ENCODE data around the gene CLEC4G. TPM values are rescaled to one million over a fixed set of nuclear protein-coding genes. Genes with fewer than 3 reads are reported as not detected.

Gene CLEC4G
- total and polyA plus RNA-seq, 7 experiments from 2014 or later, result 1.2 TPM; not detected in 6

DNA sequence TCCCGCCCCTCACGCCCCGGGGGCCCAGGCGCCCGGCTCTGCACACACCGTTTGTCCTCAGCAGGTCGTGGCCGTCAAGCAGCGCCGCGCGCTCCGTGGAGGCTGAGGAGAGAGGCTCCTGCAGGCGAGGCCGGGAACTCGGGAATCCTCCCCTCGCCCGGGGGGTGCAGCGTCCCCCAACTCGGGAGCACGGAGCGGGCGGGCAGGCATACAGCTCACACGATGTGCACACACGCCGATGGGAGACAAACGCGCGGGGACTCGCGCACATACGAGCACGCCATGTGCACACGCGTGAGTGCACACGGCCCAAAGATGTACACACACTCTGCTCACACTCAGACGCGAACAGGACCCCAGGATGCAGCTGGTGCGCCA, 703 bp downstream of the CLEC4G start:
- H3K27ac Mint-ChIP-seq, result no peak overlapping the region
- H3K27me3 Mint-ChIP-seq, result peaks cover 19 to 56% (median 38%) of the 10 kb centered on the region in 5 donors
- DNase-seq, result no peak
- H3K4me3 Mint-ChIP-seq, result peak overlapping the region in 1 of 10 donors; percentile 28
- Histone ChIP-seq H3K9me3 (ENCODE audit: control insufficient read depth in 2 of 3, low read length in 3 of 3) (no peaks in the 10 kb centered on the region), H3K27me3 (ENCODE audit: control insufficient read depth in 2 of 2, insufficient read depth in 2 of 2, low read length in 2 of 2) (peaks cover 0 to 13% of the 10 kb centered on the region in 2 donors), H3K4me3 (ENCODE audit: low read length) (no peak overlapping the region), H3K4me1 (ENCODE audit: control insufficient read depth in 2 of 2, insufficient read depth in 2 of 2, low read length in 2 of 2) (peaks cover 0 to 16% of the 10 kb centered on the region in 2 donors), H3K27ac (ENCODE audit: low read depth, low read length) (no peak overlapping the region), H3K36me3 (ENCODE audit: control insufficient read depth in 2 of 3, insufficient read depth in 3 of 3, low read length in 3 of 3) (no peaks in the 10 kb centered on the region)
- peaks cover 0 to 4% (median 0%) of the 10 kb centered on the region in 11 donors for H3K9me3 Mint-ChIP-seq
- no peak for ATAC-seq
- intact Hi-C loops (cut with micrococcal nuclease), result no loop called here
- ChIA-PET CTCF (no interaction called here), POLR2A (no interaction called here)
- peaks cover 0 to 18% (median 14%) of the 10 kb centered on the region in 7 donors for H3K4me1 Mint-ChIP-seq
- peaks cover 0 to 4% (median 0%) of the 10 kb centered on the region in 5 donors for H3K36me3 Mint-ChIP-seq

DNA sequence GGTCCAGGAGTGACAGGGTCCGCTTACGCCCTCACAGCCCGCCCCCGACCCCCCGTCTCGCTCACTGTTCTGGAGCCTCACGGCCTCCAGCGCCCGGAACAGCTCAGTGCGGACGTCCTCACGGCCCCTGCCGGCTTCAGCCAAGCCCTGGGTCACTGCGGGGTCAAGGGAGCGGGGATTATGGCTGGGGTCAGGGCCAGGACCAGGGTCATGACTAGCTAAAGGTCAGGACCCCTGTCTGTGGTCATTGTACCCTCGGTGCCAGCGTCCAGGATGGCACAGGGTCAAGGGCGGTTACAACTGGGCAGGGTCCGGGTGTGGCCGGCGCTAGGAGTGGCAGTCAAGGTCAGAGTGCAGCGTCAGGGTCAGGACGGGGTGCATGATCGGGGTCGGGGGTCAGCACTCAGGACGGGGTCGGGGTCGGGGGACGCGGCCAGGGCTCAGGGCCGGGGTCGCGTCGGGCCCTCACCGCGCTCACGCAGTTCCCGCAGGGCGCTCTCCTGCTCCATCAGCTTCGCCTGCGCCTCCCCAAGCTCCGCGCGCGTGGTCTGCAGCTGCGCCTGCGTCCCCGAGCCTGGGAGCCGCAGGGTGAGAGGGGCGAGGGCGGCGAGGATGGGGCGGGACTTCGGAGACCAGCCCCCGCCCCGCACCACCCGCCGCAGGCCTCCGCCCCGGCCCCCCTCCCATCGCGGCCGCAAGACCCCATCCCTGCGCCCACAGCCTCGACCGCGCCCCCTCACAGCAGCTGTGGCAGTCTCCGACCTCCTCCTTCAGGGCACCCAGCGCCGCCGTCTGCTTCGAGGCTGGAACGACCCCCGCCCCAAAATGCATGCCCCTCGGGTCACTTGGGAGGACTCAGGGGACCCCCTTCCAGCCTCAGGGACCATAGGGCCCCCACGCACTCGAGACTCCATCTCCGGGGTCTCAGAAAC, 1.4 kb downstream of the CLEC4G start:
- ChIA-PET POLR2A (no interaction called here), CTCF (no interaction called here)
- intact Hi-C loops (cut with micrococcal nuclease), result no loop called here
- DNase-seq (no peak), ATAC-seq (no peak)
- Histone ChIP-seq H3K9me3 (ENCODE audit: control insufficient read depth in 2 of 3, low read length in 3 of 3) (no peaks in the 10 kb centered on the region), H3K36me3 (ENCODE audit: control insufficient read depth in 2 of 3, insufficient read depth in 3 of 3, low read length in 3 of 3) (no peaks in the 10 kb centered on the region), H3K4me3 (ENCODE audit: low read length) (no peak overlapping the region), H3K27me3 (ENCODE audit: control insufficient read depth in 2 of 2, insufficient read depth in 2 of 2, low read length in 2 of 2) (peaks cover 0 to 13% of the 10 kb centered on the region in 2 donors), H3K27ac (ENCODE audit: low read depth, low read length) (no peak overlapping the region), H3K4me1 (ENCODE audit: control insufficient read depth in 2 of 2, insufficient read depth in 2 of 2, low read length in 2 of 2) (peaks cover 0 to 16% of the 10 kb centered on the region in 2 donors)
- H3K4me1 Mint-ChIP-seq, result peaks cover 0 to 17% (median 14%) of the 10 kb centered on the region in 7 donors
- H3K9me3 Mint-ChIP-seq, result peaks cover 0 to 4% (median 0%) of the 10 kb centered on the region in 11 donors
- peaks cover 0 to 4% (median 0%) of the 10 kb centered on the region in 5 donors for H3K36me3 Mint-ChIP-seq
- peak overlapping the region in 7 of 10 donors; percentile 29 to 80 (median 73) for H3K4me3 Mint-ChIP-seq
- H3K27me3 Mint-ChIP-seq, result peaks cover 19 to 56% (median 38%) of the 10 kb centered on the region in 5 donors
- no peak overlapping the region for H3K27ac Mint-ChIP-seq

DNA sequence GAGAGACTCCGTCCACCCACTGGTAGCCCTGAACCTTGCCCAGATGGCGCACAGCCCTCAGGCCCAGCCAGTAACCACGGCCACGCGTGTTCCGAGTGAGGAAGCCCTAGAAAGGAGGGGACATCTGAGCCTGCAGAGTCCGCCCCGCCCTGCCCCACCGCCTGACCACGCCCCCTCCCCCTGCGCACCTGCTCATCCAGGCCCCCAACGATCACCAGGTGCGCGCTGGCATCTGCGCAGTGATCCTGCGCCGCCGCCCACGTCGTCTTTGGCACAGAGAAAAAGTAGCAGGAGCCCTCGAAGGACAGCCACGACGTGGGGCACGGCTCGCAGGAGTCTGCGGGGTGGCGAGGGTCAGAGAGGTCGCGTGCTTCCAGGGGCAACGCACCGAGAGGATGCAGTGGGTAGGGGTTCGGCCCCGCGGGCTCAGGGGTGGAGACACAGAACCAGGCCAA, 2.1 kb downstream of the CLEC4G start:
- Mint-ChIP-seq H3K9me3 (peaks cover 0 to 4% (median 0%) of the 10 kb centered on the region in 11 donors), H3K4me1 (peaks cover 0 to 15% (median 14%) of the 10 kb centered on the region in 7 donors), H3K27ac (peak overlapping the region in 1 of 9 donors; percentile 48), H3K36me3 (peaks cover 0 to 4% (median 0%) of the 10 kb centered on the region in 5 donors), H3K4me3 (peak overlapping the region in 9 of 10 donors; percentile 23 to 80 (median 73)), H3K27me3 (peaks cover 19 to 56% (median 36%) of the 10 kb centered on the region in 5 donors)
- Histone ChIP-seq H3K4me3 (ENCODE audit: low read length) (no peak overlapping the region), H3K4me1 (ENCODE audit: control insufficient read depth in 2 of 2, insufficient read depth in 2 of 2, low read length in 2 of 2) (peaks cover 0 to 16% of the 10 kb centered on the region in 2 donors), H3K27me3 (ENCODE audit: control insufficient read depth in 2 of 2, insufficient read depth in 2 of 2, low read length in 2 of 2) (peaks cover 0 to 13% of the 10 kb centered on the region in 2 donors), H3K36me3 (ENCODE audit: control insufficient read depth in 2 of 3, insufficient read depth in 3 of 3, low read length in 3 of 3) (no peaks in the 10 kb centered on the region), H3K27ac (ENCODE audit: low read depth, low read length) (no peak overlapping the region), H3K9me3 (ENCODE audit: control insufficient read depth in 2 of 3, low read length in 3 of 3) (no peaks in the 10 kb centered on the region)
- peak; percentile 44 for ATAC-seq
- POLR2A ChIA-PET, result no interaction called here
- CTCF ChIA-PET, result no interaction called here
- intact Hi-C loops (cut with micrococcal nuclease), result no loop called here
- DNase-seq, result peak in 1 of 9 donors; percentile 8

GRCh38 chr19:7729211-7729610, 2.7 kb downstream of the CLEC4G start:
- no peaks in the 10 kb centered on the region for H3K36me3 ChIP-seq (ENCODE audit: control insufficient read depth in 2 of 3, insufficient read depth in 3 of 3, low read length in 3 of 3)
- peak; percentile 72 for ATAC-seq
- ChIA-PET CTCF (no interaction called here), POLR2A (interaction anchor here (0.5 to 0.6 kb wide), 2 partner anchors 30 to 1292 kb away, joined by 3 read pairs; no protein-coding TSS in a partner anchor)
- Mint-ChIP-seq H3K9me3 (peaks cover 0 to 4% (median 0%) of the 10 kb centered on the region in 11 donors), H3K4me1 (peaks cover 0 to 15% (median 14%) of the 10 kb centered on the region in 7 donors), H3K27ac (peak overlapping the region in 1 of 9 donors; percentile 8), H3K27me3 (peaks cover 19 to 53% (median 36%) of the 10 kb centered on the region in 5 donors), H3K36me3 (peaks cover 0 to 4% (median 0%) of the 10 kb centered on the region in 5 donors), H3K4me3 (peak overlapping the region in 6 of 10 donors; percentile 14 to 77 (median 67))
- no peak overlapping the region for H3K27ac ChIP-seq (ENCODE audit: low read depth, low read length)
- intact Hi-C loops (cut with micrococcal nuclease), result no loop called here
- peaks cover 0 to 16% of the 10 kb centered on the region in 2 donors for H3K4me1 ChIP-seq (ENCODE audit: control insufficient read depth in 2 of 2, insufficient read depth in 2 of 2, low read length in 2 of 2)
- H3K9me3 ChIP-seq (ENCODE audit: control insufficient read depth in 2 of 3, low read length in 3 of 3), result no peaks in the 10 kb centered on the region
- DNase-seq, result peak in 1 of 9 donors; percentile 19
- H3K27me3 ChIP-seq (ENCODE audit: control insufficient read depth in 2 of 2, insufficient read depth in 2 of 2, low read length in 2 of 2), result peaks cover 0 to 13% of the 10 kb centered on the region in 2 donors
- no peak overlapping the region for H3K4me3 ChIP-seq (ENCODE audit: low read length)

DNA sequence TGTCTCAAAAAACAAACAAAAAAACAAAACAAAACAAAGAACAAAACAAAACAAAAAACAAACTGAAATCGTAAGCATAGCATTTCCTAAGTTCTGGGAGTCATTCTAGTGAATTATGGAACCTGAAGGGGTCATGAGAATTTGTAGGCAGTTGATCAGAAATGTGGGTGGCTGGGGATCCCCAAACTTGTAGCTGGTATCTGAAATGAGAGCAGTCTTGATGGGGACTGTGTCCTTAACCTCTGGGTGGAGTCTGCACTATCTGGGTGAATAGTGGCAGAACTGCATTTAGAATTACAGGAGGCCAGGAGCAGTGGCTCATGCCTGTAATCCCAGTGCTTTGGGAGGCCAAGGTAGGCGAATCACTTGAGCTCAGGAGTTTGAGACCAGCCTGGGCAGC, 6.1 kb downstream of the CLEC4G start:
- no peak overlapping the region for H3K27ac ChIP-seq (ENCODE audit: low read depth, low read length)
- H3K27ac Mint-ChIP-seq, result peak overlapping the region in 1 of 9 donors; percentile 36
- H3K27me3 ChIP-seq (ENCODE audit: control insufficient read depth in 2 of 2, insufficient read depth in 2 of 2, low read length in 2 of 2), result peaks cover 0 to 13% of the 10 kb centered on the region in 2 donors
- ChIA-PET POLR2A (no interaction called here), CTCF (no interaction called here)
- no peaks in the 10 kb centered on the region for H3K9me3 ChIP-seq (ENCODE audit: control insufficient read depth in 2 of 3, low read length in 3 of 3)
- H3K4me3 Mint-ChIP-seq, result no peak overlapping the region
- H3K36me3 Mint-ChIP-seq, result peaks cover 0 to 4% (median 0%) of the 10 kb centered on the region in 5 donors
- no peak overlapping the region for H3K4me3 ChIP-seq (ENCODE audit: low read length)
- H3K4me1 ChIP-seq (ENCODE audit: control insufficient read depth in 2 of 2, insufficient read depth in 2 of 2, low read length in 2 of 2), result peaks cover 0 to 16% of the 10 kb centered on the region in 2 donors
- no peaks in the 10 kb centered on the region for H3K36me3 ChIP-seq (ENCODE audit: control insufficient read depth in 2 of 3, insufficient read depth in 3 of 3, low read length in 3 of 3)
- H3K4me1 Mint-ChIP-seq, result peaks cover 0 to 15% (median 14%) of the 10 kb centered on the region in 7 donors
- peaks cover 19 to 33% (median 31%) of the 10 kb centered on the region in 5 donors for H3K27me3 Mint-ChIP-seq
- DNase-seq (no peak), ATAC-seq (no peak)
- intact Hi-C loops (cut with micrococcal nuclease), result no loop called here
- H3K9me3 Mint-ChIP-seq, result peaks cover 0 to 4% (median 0%) of the 10 kb centered on the region in 11 donors

- ATAC-seq (no peak), DNase-seq (no peak)
- no peaks in the 10 kb centered on the region for H3K27me3 ChIP-seq (ENCODE audit: control insufficient read depth in 2 of 2, insufficient read depth in 2 of 2, low read length in 2 of 2)
- no peaks in the 10 kb centered on the region for H3K36me3 ChIP-seq (ENCODE audit: control insufficient read depth in 2 of 3, insufficient read depth in 3 of 3, low read length in 3 of 3)
- peaks cover 0 to under 1% (median 0%) of the 10 kb centered on the region in 5 donors for H3K36me3 Mint-ChIP-seq
- intact Hi-C loops (cut with micrococcal nuclease), result no loop called here
- no peak overlapping the region for H3K4me3 Mint-ChIP-seq
- no peak overlapping the region for H3K27ac ChIP-seq (ENCODE audit: low read depth, low read length)
- H3K4me1 ChIP-seq (ENCODE audit: control insufficient read depth in 2 of 2, insufficient read depth in 2 of 2, low read length in 2 of 2), result peaks cover 7% of the 10 kb centered on the region in 2 donors
- H3K27ac Mint-ChIP-seq, result no peak overlapping the region
- H3K4me1 Mint-ChIP-seq, result peaks cover 0 to 8% (median 4%) of the 10 kb centered on the region in 7 donors
- H3K9me3 ChIP-seq (ENCODE audit: control insufficient read depth in 2 of 3, low read length in 3 of 3), result no peaks in the 10 kb centered on the region
- peaks cover 0 to 4% (median 0%) of the 10 kb centered on the region in 11 donors for H3K9me3 Mint-ChIP-seq
- H3K4me3 ChIP-seq (ENCODE audit: low read length), result no peak overlapping the region
- ChIA-PET CTCF (interaction anchor here (0.7 to 1.1 kb wide), 2 partner anchors 78 to 703 kb away, joined by 3 read pairs; no protein-coding TSS in a partner anchor), POLR2A (no interaction called here)
- H3K27me3 Mint-ChIP-seq, result peaks cover 0 to 5% (median 1%) of the 10 kb centered on the region in 5 donors
Observed at GRCh38 chr19:7722231-7722651, 9.7 kb downstream of the CLEC4G start.

Measured in naive thymus-derived CD4-positive, alpha-beta T cell (primary cell).